Activated CD4-positive, alpha-beta T cell treated with anti-CD3 and anti-CD28 coated beads, Interleukin-2, Interleukin-6, amounts not matched to agents 100 ng/mL and 50 ng/mL, durations not matched to agents 16 hours and 8 hours (primary cell): ENCODE measurements around the gene ZBTB7B.

Source experiments
- DNase-seq: peaks from one replicate; pipeline ENCODE4 v3.0.0-alpha.2; 2020

Gene ZBTB7B

GRCh38 chr1:155005076-155006011 lies 2.7 kb downstream of the ZBTB7B start:
- peak; percentile 58 for DNase-seq

DNA sequence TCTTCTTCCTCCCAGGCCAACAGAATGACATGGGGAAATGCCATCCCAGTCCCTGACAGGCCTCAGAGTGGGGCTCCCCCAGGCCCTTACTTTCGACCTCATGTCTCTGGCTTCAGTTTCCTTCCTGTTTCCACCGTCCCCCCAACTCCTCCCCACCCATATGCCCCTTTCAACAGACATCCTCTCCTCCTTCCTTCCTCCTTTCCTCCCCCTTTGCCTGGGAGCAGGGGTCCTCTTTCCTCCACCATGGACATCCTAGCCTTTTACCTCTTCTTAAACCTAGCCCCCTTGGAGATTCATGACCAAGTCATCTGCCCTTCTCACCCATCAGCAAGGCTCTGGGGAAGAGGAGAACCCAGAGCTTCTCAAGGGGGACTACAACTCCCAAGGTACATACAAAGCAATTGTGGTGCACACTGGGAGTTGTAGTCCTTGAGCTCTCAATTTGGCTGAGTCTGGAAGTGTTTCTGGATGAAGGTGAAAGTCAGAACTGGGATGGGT lies 4.0 kb downstream of the ZBTB7B start:
- DNase-seq: peak; percentile 77

- DNase-seq: no peak
Observed at GRCh38 chr1:155007251-155007828, 4.7 kb downstream of the ZBTB7B start.

GRCh38 chr1:155008015-155008941 lies 5.7 kb downstream of the ZBTB7B start:
- peak; percentile 88 for DNase-seq

DNA sequence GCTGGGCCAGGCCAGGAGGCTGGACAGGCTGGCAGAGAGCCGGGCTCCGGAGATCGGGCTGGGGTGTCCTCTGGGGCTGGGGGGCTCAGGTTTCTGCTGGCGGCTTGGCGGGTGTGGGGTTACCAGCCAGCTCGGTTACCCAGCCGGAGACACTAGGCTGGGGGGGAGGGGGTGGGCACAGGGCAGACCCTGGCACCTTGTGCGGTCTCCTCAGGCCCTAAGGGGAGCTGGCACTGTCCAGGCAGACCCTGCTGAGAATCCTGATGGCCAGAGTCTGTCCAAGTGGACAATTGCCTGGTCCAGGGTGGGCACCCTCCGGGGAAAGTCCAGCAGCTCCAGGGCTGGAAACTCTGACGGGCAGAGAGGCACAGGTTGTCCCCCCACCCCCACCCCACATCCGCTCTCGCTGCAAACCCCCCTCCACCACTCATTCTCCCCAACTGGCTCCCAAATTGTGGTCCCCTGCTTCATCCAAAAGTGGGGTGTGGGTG lies 6.7 kb downstream of the ZBTB7B start:
- peak; percentile 54 for DNase-seq

DNA sequence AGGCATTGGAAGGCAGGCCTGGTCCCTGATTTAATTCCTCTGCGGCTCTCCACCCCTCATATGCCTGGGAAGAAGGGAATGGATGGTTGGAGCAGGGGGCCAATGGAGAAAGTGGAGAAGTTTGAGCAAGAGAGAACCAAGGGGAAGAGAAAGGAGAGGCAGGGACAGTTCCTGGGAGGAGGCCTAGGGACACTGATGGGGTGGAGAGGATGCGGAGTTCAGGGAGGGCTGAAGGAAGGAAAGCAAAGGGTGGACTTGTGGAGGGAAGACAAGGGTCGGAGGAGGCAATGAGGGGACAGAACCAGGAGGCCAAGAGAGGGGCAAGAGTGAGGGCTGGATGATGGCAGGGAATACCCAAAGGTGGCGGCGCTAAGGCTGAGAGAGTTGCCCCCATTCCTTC lies 7.1 kb downstream of the ZBTB7B start:
- no peak for DNase-seq

- DNase-seq: peak; percentile 74
Observed at GRCh38 chr1:155010211-155010918, 7.8 kb downstream of the ZBTB7B start.

- DNase-seq: no peak
Observed at GRCh38 chr1:155011004-155011416, 8.4 kb downstream of the ZBTB7B start.

DNA sequence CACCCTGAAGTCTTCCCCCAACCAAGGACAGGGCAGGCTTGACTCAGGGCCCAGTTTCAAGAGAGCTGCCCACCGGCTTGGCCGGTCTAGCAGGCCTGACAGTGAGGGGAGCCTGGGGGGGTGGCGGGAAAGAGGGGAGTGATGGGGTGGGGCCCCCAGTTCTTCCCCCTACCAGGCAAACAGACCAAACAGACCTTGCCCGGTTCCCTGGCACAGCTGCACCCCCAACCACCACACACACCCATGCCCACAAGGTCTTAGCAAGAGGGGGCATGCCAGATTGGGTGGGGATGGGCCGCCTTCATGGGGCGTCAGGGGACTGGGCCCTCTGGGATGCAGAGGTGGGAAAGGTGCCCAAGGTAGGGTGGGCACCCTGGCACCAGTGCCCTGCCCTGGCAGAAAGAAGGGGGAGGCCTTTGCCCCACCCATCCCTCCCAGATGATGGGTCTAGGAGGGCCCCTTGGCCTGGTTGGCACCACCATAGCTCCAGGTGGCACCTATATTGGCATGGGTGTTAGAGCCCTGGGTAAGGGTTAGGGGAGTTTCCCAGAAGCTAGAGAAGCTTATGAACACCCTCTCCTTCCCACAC lies 8.9 kb downstream of the ZBTB7B start:
- no peak for DNase-seq

DNA sequence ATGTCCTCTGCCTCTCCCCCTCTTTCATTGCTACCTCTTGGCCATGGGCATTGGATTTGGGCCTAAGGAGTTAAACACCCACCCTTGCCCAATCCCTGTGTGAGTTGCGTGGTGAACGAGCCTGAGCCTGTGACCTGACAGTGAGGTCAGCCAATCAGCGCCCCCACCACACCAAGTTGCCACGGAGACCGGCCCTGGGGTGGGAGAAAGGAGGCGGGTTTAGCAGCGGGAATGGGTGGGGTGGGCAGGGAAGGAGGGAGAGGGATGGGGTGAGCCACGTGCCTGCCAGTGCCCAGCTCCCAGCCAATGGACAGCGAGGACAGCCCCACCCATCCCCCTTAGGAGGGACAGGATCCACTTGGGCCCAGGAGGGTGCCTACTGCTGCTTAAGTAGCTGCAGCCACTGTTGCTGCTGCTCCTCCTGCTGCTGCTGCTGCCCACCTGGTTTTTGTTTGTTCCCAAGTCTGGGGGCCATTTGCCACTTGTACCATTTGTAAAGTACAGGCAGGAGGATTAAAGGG lies 9.5 kb downstream of the ZBTB7B start:
- peak; percentile 75 for DNase-seq

DNA sequence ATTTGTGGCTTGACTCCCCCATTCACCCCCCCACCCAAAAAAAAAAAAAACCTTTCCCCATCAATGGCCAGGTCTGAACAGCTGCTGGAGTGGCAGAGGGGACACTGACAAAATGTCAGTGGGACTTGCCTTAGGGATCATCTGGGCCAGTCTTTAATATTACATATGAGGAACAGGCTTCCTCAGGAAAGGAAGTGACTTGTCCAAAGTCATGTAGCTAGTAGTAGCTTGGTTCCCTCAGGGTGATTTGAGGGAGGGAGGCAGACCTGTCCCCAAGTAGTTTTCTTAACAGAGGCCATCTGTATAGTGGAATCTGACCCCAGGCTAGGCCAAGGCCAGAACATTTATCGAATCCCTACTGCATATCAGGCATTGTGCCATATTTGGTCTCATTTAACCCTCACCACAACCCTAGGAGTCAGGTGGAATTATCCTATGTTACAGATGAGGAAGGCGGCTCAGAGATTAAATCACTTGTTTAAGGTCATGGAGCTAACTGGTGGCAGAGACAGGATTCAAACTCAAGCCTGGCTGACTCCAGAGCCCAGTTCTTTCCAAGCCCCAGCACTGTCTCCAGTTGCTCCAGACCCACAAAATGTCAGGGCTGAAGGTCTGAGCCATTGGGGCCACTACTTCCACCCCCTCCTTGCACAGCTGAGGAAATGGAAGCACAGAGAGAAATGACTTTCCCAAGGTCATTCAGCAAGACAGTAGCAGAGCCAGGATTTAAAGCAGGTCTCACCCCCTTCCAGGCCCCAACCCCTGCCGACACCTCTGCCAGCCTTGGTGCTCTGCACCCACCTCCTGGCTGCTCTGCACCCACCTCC lies 10.4 kb downstream of the ZBTB7B start:
- DNase-seq: no peak

GRCh38 chr1:155013632-155014031 lies 11.0 kb downstream of the ZBTB7B start:
- peak; percentile 50 for DNase-seq

- no peak for DNase-seq
Observed at GRCh38 chr1:155014709-155015508, 12.3 kb downstream of the ZBTB7B start.

DNA sequence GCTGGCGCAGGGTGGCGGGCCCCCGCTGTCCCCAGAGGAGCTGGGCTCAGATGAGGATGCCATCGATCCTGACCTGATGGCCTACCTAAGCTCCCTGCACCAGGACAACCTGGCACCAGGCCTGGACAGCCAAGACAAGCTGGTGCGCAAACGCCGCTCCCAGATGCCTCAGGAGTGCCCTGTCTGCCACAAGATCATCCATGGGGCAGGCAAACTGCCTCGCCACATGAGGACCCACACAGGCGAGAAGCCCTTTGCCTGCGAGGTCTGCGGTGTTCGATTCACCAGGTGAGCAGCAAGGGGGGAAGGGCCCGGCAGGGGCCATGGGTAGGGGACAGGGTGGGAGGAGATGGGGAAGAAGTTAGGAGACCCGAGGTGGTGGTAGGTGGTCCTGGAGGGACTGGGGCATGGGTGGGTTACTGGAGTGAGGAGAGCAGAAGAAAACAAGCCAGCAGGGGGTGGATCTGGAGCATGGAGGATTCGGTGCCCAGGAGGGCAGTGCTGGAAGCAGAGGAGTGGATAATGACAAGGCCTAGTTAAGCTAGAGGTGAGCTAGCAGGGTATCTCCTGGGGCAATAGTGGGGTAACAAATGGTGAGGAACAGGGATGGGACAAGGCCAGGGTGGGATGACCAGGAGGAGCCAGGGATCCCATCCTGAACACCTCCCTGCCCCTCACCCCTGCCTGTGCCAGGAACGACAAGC lies 13.1 kb downstream of the ZBTB7B start:
- peak; percentile 10 for DNase-seq

GRCh38 chr1:155016231-155016831 lies 13.7 kb downstream of the ZBTB7B start:
- DNase-seq: peak; percentile 26

DNA sequence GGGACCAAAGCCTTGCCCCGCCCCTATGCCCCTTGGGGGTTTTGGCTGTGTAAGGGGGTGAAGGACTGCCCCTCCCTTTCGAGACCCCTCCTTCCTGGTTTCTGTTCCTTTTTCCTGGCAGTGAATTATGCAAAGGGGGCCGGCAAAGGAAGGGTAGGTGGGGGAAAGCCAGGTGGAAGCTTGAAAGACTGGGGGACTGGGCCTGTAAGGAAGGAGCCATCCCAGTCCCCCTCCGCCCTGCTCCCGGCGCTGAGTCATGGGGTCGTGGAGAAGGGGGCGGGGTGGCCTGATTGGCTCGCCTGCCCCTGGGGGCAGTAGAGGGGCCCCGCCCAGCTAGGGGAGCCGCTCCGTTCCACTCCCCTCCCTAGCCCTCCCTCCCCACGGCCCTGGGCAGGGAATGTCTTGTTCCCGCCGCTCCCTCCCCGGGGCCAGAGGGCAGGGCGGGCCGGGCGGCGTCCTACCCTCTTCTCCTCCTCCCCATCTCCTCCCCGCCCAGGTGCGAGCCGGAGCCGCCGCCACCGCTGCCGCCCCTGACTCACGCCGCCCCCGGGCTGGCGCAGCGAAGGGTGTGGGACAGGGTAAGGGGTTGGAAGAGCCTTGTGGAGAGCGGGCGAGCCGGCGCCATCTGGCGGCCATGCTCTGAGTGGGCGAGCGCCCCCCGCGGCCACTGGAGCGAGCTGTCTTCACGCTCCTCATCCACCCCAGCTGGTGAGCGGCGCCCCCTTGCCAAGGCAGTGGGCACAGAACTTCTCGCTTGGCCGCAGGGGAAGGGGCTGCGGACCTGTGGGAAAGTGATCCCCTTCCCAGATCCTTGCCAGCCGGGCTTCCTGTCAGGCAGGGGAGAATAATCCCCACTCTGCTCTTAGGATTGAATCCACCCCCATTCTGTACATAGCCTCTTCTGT lies 14.7 kb downstream of the ZBTB7B start:
- DNase-seq: peak; percentile 92

DNA sequence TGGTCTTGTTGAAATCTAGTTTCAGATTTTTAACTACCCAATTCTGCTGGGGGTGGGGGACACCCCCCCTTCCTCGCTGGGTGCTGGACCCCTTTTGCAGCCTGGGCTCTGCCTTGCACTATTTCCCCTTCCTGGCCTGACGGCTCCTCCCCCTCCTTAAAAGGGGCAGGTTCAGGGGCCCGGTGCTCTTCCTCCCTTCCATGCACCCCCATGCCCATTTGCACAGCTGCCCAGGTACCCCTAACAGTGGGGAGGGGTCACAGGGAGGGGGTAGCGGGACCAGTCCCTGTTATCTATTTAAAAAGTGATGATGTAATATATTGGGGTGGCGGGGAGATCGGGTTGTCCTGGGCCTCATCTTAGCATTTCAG lies 15.3 kb downstream of the ZBTB7B start:
- no peak for DNase-seq
